ELF-1 (cell line): ENCODE results near the gene PRR12.

Source experiments
- DNase-seq: peaks from one replicate; pipeline ENCODE4 v3.0.0-alpha.2; 2016; ENCODE audit warnings: low read depth, low spot score

PRR12 gene

GRCh38 chr19:49590971-49591730, at the start of gene PRR12:
TSS of gene PRR12 (plus strand) at chr19:49591182. CDS start at chr19:49591655, 473 bp downstream.
- DNase-seq: peak; percentile 79

- no peak for DNase-seq
These were observed 49.1 kb upstream of the PRR12 start for GRCh38 chr19:49541914-49542313.

GRCh38 chr19:49542446-49542845, 48.5 kb upstream of the PRR12 start:
- no peak for DNase-seq

- no peak for DNase-seq
These were observed 48.0 kb upstream of the PRR12 start for GRCh38 chr19:49543032-49543431.

GRCh38 chr19:49544154-49544553, 46.8 kb upstream of the PRR12 start:
- no peak for DNase-seq

- peak; percentile 90 for DNase-seq
These were observed 44.0 kb upstream of the PRR12 start for GRCh38 chr19:49546825-49547565.

GRCh38 chr19:49549045-49549444, 41.9 kb upstream of the PRR12 start:
- DNase-seq: no peak

GRCh38 chr19:49551531-49551930, 39.5 kb upstream of the PRR12 start:
- DNase-seq: no peak

GRCh38 chr19:49552749-49553148, 38.2 kb upstream of the PRR12 start:
- no peak for DNase-seq

- no peak for DNase-seq
These were observed 37.3 kb upstream of the PRR12 start for GRCh38 chr19:49553451-49554271.

- DNase-seq: no peak
These were observed 36.2 kb upstream of the PRR12 start for GRCh38 chr19:49554701-49555181.

GRCh38 chr19:49555600-49556411, 35.2 kb upstream of the PRR12 start:
- peak; percentile 62 for DNase-seq

GRCh38 chr19:49556412-49557398, 34.3 kb upstream of the PRR12 start:
- peak; percentile 71 for DNase-seq

- peak; percentile 52 for DNase-seq
These were observed 33.2 kb upstream of the PRR12 start for GRCh38 chr19:49557641-49558325.

GRCh38 chr19:49558591-49558990, 32.4 kb upstream of the PRR12 start:
- no peak for DNase-seq

- DNase-seq: no peak
These were observed 31.5 kb upstream of the PRR12 start for GRCh38 chr19:49559443-49559842.

GRCh38 chr19:49559928-49560327, 31.1 kb upstream of the PRR12 start:
- peak; percentile 40 for DNase-seq

GRCh38 chr19:49560358-49560900, 30.6 kb upstream of the PRR12 start:
- DNase-seq: no peak

- no peak for DNase-seq
These were observed 26.4 kb upstream of the PRR12 start for GRCh38 chr19:49564616-49565045.
